HUES6 (cell line): Measurements from ENCODE around the gene ESAM.

Experiments
- H3K27ac ChIP-seq: 2 replicates; pipeline ENCODE4 v1.7.0; 2013; ENCODE audit warnings: low read depth, mild to moderate bottlenecking, low read length, inconsistent platforms
- H3K27me3 ChIP-seq: 2 replicates; pipeline ENCODE4 v1.6.1; 2013; ENCODE audit warnings: low read length; ENCODE audit not compliant: control insufficient read depth, insufficient read depth
- H3K36me3 ChIP-seq: 2 replicates; pipeline ENCODE4 v1.6.1; 2013; ENCODE audit warnings: low read length; ENCODE audit not compliant: control insufficient read depth, insufficient read depth
- H3K4me1 ChIP-seq: 2 replicates; pipeline ENCODE4 v1.6.1; 2013; ENCODE audit warnings: low read length; ENCODE audit not compliant: control insufficient read depth, insufficient read depth
- H3K4me3 ChIP-seq: 2 replicates; pipeline ENCODE4 v1.5.1; 2013; ENCODE audit warnings: low read depth, low read length
- H3K9ac ChIP-seq: one replicate; pipeline ENCODE4 v1.6.1; 2013; ENCODE audit warnings: mild to moderate bottlenecking, low read length
- H3K9me3 ChIP-seq: 2 replicates; pipeline ENCODE4 v1.6.1; 2013; ENCODE audit warnings: low read depth, low read length; ENCODE audit not compliant: control insufficient read depth, insufficient read depth

Gene ESAM, protein sequence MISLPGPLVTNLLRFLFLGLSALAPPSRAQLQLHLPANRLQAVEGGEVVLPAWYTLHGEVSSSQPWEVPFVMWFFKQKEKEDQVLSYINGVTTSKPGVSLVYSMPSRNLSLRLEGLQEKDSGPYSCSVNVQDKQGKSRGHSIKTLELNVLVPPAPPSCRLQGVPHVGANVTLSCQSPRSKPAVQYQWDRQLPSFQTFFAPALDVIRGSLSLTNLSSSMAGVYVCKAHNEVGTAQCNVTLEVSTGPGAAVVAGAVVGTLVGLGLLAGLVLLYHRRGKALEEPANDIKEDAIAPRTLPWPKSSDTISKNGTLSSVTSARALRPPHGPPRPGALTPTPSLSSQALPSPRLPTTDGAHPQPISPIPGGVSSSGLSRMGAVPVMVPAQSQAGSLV

DNA sequence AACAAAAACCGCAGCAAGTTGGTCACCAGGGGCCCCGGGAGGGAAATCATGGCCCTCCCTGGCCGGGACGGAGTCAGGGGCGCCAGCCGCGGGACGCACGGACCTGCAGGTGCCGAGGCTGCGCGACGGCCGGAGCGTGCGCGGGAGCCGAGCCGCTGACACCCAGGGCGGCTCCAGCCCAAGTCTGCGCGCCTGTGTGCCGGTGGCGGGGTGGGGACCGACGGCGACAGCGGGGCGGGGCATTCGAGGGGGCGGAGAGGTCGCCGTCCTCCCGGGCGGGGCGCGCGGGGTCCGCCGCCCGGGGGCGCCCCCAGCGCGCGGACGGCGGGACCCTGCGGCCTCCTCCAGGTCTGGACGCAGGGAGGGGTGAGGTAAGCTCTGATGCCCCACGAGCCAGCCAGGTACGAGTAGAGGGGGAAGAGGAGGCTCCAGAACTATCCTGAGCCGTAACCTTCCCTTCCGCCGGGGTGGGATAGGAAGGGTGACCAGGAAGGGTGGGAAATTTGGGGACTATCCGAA is at the start of gene ESAM:
Gene ESAM, minus strand, starts transcription at position 186 of the 519 bp plus-strand sequence. Its CDS starts 136 bp downstream, at position 50.
- peak within 1 kb of the TSS; percentile 61 for H3K4me3 ChIP-seq
- H3K4me1 ChIP-seq = peaks cover 22% of the 10 kb centered on the region
- no peaks in the 10 kb centered on the region for H3K9me3 ChIP-seq
- 0 out of 2 replicates have a peak, but pooled peaks cover 8% of the 10 kb centered on the region for H3K36me3 ChIP-seq
- H3K27me3 ChIP-seq = peaks cover 60% of the 10 kb centered on the region
- H3K9ac ChIP-seq = no peak within 1 kb of the TSS
- H3K27ac ChIP-seq = no peak within 1 kb of the TSS

DNA sequence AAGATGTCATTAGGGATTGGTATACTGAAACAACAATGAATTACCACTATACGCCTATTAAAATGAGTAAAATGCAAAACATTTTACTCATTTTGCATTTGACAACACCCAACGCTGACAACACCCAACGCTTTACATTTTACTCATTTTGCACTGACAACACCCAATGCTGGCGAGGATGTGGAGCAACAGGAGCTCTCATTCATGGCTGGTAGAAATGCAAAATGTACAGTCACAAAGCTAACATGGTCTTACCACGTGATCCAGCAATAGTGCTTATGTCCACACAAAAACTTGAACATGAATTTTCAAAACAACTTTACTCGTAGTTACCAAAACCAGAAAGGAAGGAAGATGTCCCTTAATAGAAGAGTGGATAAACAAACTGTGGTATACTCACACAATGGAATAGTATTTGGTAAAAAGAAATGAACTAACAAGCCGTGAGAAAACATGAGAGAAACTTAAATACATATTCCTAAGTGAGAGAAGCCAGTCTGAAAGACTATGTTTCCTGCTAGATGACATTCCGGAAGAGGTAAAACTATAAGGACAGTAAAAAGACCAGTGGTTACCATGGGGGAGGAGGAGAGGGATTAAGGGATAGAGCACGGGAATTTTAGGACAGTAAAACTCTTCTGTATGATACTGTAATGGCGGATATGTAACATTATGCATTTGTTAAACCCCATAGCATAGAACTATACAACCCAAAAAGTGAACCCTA is 49.5 kb upstream of the ESAM start:
- H3K4me3 ChIP-seq = no peak overlapping the region
- H3K9me3 ChIP-seq = no peaks in the 10 kb centered on the region; the same call in 1 of the 2 replicates
- H3K9ac ChIP-seq = no peak overlapping the region
- no peak overlapping the region for H3K27ac ChIP-seq
- H3K27me3 ChIP-seq = no peaks in the 10 kb centered on the region
- H3K4me1 ChIP-seq = no peaks in the 10 kb centered on the region
- no peaks in the 10 kb centered on the region for H3K36me3 ChIP-seq

DNA sequence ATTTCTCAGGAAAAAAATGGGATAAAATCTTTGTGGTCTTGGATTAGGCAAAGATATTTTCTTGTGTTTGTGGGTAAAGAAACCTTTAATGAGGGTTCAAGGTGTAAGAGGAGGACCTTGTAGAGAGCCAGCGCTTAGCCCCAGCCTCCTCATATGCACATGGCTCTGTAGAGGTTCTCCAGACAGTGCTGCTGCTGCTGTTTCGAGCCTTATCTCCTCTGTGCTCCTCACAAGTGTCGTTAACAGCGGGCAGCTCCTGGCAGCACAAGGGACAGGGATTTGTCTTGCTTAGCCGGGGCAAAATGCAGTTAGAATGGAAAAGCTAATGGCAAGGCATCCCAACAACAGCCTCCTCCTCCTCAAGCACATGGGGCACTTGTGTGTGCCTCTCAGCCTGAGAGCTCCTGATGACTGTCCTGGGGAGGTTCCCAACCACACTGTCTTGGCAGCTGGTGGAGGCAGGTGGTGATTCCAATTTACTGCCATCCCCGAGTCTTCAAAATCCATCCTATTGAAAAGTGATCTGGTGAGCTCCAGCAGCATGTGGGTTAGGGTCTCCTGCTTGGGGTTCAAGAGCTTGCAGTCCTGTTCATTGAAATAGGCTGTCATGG is 45.7 kb upstream of the ESAM start:
- H3K27me3 ChIP-seq = no peaks in the 10 kb centered on the region
- H3K27ac ChIP-seq = no peak overlapping the region
- H3K9ac ChIP-seq = no peak overlapping the region
- H3K9me3 ChIP-seq = no peaks in the 10 kb centered on the region
- H3K4me3 ChIP-seq = no peak overlapping the region
- no peaks in the 10 kb centered on the region for H3K36me3 ChIP-seq
- no peaks in the 10 kb centered on the region for H3K4me1 ChIP-seq

DNA sequence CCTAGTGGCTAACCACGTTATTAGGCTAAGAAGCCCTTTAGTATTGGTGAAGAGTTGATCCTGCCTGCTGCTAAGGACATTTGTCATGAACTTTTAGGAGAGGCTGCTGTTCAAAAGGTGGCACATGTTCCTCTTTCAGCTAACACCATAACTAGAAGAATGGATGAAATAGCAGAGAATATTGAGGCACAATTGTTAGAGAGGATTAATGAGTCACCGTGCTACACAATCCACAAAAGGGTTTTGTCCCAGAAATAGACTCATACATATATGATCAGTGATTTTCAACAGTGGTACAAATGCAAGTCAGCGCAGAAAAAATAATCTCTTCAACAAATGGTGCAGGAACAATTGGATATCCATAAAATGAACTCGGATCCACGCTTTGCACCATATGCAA is 45.1 kb upstream of the ESAM start:
- Histone ChIP-seq H3K9ac (no peak overlapping the region), H3K4me1 (no peaks in the 10 kb centered on the region), H3K4me3 (no peak overlapping the region), H3K36me3 (no peaks in the 10 kb centered on the region), H3K9me3 (no peaks in the 10 kb centered on the region), H3K27ac (no peak overlapping the region), H3K27me3 (no peaks in the 10 kb centered on the region)

DNA sequence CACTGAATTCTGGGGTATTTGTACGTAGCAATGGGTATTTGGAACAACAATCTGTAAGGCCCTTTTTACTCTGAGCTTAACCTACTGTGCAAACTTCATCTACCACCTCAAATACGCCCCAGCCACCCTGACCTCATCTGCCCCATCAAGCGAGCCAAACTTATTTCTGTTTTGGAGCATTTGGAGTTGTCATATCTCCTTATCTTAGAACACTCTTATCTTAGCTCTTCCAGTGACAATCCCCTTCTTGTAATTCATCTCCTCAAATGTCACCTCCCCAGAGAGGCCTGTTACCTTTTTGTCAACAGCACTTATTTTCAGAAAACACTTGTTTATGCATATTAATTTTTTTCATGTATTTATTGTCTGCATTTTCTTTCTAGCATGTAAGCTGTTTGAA is 42.8 kb upstream of the ESAM start:
- no peak overlapping the region for H3K4me3 ChIP-seq

DNA sequence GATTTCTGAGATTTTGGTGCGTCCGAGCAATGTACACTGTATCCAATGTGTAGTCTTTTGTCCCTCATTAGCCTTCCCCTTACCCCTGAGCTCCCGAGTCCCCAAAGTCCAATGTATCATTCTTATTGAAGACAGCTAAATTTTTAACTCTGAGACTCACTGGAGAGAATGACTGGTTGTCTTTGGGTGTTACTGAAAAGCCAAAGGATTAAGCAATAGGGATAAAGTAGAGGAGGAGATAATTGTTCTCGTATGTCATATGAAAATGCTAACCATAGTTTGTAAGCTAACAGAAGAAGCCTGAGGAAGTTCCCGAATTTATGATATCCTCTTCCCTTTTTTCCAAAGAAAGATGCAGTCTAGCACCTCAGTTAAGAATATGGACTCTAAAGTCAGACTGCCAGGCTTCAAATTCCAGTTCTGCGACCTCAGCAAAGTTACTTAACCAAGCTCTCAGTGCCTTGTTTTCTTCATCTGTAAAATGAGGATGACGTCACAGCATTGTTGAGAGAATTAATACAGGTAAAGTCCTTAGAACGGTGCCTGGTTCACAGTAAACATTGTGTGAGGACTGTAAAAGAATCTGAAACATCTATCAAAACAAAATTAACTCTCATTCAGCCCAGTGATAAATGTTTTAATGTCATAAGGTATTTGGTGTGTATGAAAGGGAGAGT is 39.7 kb upstream of the ESAM start:
- no peak overlapping the region for H3K4me3 ChIP-seq
- H3K27ac ChIP-seq = no peak overlapping the region
- H3K27me3 ChIP-seq = no peaks in the 10 kb centered on the region
- no peaks in the 10 kb centered on the region for H3K36me3 ChIP-seq
- no peak overlapping the region for H3K9ac ChIP-seq
- peaks cover 14% of the 10 kb centered on the region; the same call in 1 of the 2 replicates for H3K4me1 ChIP-seq
- H3K9me3 ChIP-seq = no peaks in the 10 kb centered on the region

More for the DNA sequence above, 42.8 kb upstream of the ESAM start:
- Histone ChIP-seq H3K4me1 (0 out of 2 replicates have a peak, but pooled peaks cover 3% of the 10 kb centered on the region), H3K36me3 (no peaks in the 10 kb centered on the region), H3K27me3 (no peaks in the 10 kb centered on the region), H3K27ac (no peak overlapping the region), H3K9ac (no peak overlapping the region), H3K9me3 (no peaks in the 10 kb centered on the region)

DNA sequence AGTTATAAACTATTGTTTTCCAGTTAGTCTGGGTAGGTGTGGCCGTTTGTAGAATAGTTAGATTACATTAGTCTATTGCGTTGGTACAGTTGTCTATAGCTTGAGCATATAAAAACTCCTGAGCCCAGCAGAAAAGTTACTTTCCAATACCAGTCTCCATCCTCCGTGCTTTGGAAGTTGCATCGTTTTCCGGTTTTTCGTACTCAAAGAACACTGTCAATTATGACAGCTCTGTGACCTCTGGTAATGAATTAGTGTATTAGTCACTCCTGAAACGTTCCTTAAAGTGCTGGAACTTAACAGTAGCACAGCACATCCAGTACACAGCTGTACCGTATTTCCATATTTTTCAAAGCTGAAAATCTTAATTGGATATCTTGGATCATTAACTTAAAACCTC is 38.9 kb upstream of the ESAM start:
- no peaks in the 10 kb centered on the region for H3K36me3 ChIP-seq
- no peaks in the 10 kb centered on the region for H3K9me3 ChIP-seq
- H3K27ac ChIP-seq = peak overlapping the region; percentile 96
- H3K27me3 ChIP-seq = no peaks in the 10 kb centered on the region
- H3K4me3 ChIP-seq = peak overlapping the region; percentile 86
- peak overlapping the region; percentile 96 for H3K9ac ChIP-seq
- peaks cover 14% of the 10 kb centered on the region; the same call in 1 of the 2 replicates for H3K4me1 ChIP-seq

DNA sequence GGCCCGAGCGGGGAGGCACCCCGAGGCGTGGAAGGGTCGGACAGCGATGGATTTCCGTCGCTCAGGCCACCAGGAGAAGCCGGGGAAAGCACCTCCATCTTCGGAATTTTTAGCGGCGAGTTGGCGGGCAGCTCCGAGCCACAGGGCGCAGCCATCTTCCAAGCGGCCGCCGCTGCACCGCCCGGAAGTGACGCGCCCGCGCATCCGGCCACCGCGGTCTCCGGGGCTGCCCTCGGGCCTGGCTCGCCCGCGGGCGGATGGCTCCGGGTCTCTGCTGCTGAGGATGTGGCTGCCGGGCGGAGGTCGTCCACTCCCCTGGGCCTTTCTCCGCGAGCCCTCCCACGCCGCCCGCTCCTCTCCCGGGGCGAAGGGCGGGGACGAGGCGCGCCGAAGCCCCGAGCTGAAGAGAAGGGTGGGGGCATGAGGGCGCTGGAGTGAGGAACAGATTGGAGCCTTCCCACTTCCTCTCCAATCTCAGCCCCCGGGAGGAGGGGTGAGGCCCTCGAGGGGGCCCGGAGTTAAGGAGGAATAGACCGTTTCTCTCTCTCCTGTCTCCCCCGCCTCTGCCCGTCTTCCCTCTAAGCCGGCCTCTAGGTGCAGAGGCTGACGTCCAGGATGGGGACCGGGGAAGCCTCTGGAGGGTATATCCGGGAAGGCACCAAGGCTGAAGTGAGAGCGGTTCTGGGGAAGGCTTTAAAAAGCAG is 38.3 kb upstream of the ESAM start, which contains the start of gene MSANTD2:
Gene MSANTD2, minus strand, starts transcription at position 181 of the 704 bp plus-strand sequence. Its CDS starts 26 bp downstream, at position 155.
- Histone ChIP-seq H3K4me3 (peak within 1 kb of the TSS; percentile 86), H3K27me3 (no peaks in the 10 kb centered on the region), H3K4me1 (peaks cover 14% of the 10 kb centered on the region; the same call in 1 of the 2 replicates), H3K9me3 (no peaks in the 10 kb centered on the region), H3K9ac (peak within 1 kb of the TSS; percentile 96), H3K27ac (peak within 1 kb of the TSS; percentile 96), H3K36me3 (no peaks in the 10 kb centered on the region)

DNA sequence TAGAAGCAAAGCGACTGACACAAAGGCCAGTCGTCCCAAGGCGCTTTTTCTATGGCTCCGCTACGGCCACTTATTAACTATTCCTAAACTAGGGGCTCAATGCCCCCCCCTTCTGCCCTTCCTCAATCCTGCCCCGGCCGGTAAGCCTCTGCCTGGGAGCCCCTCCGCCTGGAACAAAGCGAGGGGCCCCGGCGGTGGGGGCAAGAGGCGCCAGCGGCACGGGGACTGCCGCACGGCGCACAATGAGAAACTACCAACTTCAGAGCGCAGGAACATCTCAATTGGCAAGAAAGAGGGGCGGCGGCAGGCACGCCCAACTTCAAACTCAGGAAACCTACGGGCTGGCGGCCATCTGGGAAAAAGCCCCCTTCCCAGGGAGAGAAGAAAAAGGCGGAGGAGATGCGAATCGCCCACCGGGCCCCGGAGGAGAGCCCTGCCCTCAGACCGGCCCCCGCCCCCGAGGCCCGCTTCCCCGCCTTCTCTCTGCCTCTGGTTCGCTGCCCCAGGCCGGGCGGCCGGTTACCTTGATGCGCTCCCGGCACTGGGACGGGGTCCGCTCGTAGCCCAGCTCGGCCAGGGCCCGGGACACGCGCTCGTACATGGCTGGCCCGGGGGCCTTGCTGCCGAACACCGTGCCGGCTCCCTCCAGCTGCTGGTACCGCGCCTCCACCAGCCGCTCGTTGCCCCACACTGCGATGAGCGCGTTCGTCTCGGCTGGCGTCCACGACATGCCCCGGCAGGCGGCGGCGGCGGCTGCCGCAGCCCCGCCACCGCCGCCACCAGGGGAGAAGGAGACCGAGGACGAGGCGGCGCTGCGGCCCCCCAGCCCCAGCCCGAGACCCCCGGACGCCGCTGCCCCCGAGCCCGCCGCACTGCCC is 37.5 kb upstream of the ESAM start:
- Histone ChIP-seq H3K27me3 (no peaks in the 10 kb centered on the region), H3K9me3 (no peaks in the 10 kb centered on the region), H3K36me3 (no peaks in the 10 kb centered on the region), H3K4me3 (peak overlapping the region; percentile 86), H3K9ac (peak overlapping the region; percentile 96), H3K27ac (peak overlapping the region; percentile 96), H3K4me1 (peaks cover 14% of the 10 kb centered on the region; the same call in 1 of the 2 replicates)
